Stimulated activated CD4-positive, alpha-beta T cell treated with anti-CD3 and anti-CD28 coated beads, Interleukin-4, amount 100 ng/mL, for 24 hours (primary cell): ENCODE results near the gene ADIPOR2.
"Not testable (repeated sequence)": the region's sequence is repeated elsewhere in the genome, so short reads cannot be mapped to it uniquely, and the experiment has no call there.

ENCODE experiments used
- DNase-seq: peaks from one replicate; pipeline ENCODE4 v3.0.0-alpha.2; 2020

Gene ADIPOR2

GRCh38 chr12:1816730-1817348, 126.0 kb downstream of the ADIPOR2 start:
- DNase-seq: no peak

GRCh38 chr12:1817928-1818327, 127.1 kb downstream of the ADIPOR2 start:
- not testable (repeated sequence) for DNase-seq

GRCh38 chr12:1819050-1819449, 128.2 kb downstream of the ADIPOR2 start:
- DNase-seq: no peak

- DNase-seq: no peak
Measured at GRCh38 chr12:1819571-1819970, 128.7 kb downstream of the ADIPOR2 start.

- no peak for DNase-seq
Measured at GRCh38 chr12:1820191-1820895, 129.5 kb downstream of the ADIPOR2 start, which contains the start of gene LRTM2. Gene LRTM2, plus strand, starts transcription at chr12:1820565. Its CDS starts 7,584 bp downstream, at chr12:1828149.

- DNase-seq: no peak
Measured at GRCh38 chr12:1820896-1821291, 130.0 kb downstream of the ADIPOR2 start.

- DNase-seq: no peak
Measured at GRCh38 chr12:1821805-1822204, 130.9 kb downstream of the ADIPOR2 start.

- no peak for DNase-seq
Measured at GRCh38 chr12:1822699-1823098, 131.8 kb downstream of the ADIPOR2 start.

- no peak for DNase-seq
Measured at GRCh38 chr12:1823237-1823636, 132.4 kb downstream of the ADIPOR2 start.

GRCh38 chr12:1825382-1826102, 134.7 kb downstream of the ADIPOR2 start:
- no peak for DNase-seq

GRCh38 chr12:1826401-1826800, 135.5 kb downstream of the ADIPOR2 start:
- no peak for DNase-seq

- DNase-seq: no peak
Measured at GRCh38 chr12:1826867-1827705, 136.2 kb downstream of the ADIPOR2 start.

- DNase-seq: no peak
Measured at GRCh38 chr12:1827826-1828805, 137.2 kb downstream of the ADIPOR2 start.

GRCh38 chr12:1828856-1829255, 138.0 kb downstream of the ADIPOR2 start:
- no peak for DNase-seq

- no peak for DNase-seq
Measured at GRCh38 chr12:1829306-1829900, 138.5 kb downstream of the ADIPOR2 start.

- no peak for DNase-seq
Measured at GRCh38 chr12:1830401-1830845, 139.6 kb downstream of the ADIPOR2 start.

GRCh38 chr12:1830981-1831963, 140.4 kb downstream of the ADIPOR2 start:
- DNase-seq: no peak

GRCh38 chr12:1832801-1833595, 142.1 kb downstream of the ADIPOR2 start:
- DNase-seq: no peak

GRCh38 chr12:1833596-1834028, 142.7 kb downstream of the ADIPOR2 start:
- DNase-seq: no peak
